Neural progenitor cell (in vitro differentiated cells): ENCODE measurements around the gene TXN2. TPM values are rescaled to one million over a fixed set of nuclear protein-coding genes. Genes with fewer than 3 reads are reported as not detected.
A peak's percentile ranks its signal among the peaks of the same experiment; 100 is the strongest.

Experiments used
- DNase-seq: peaks from one replicate; pipeline ENCODE4 v3.0.0-alpha.2; 2016; ENCODE audit warnings: low spot score
- H2AFZ ChIP-seq: fragments of 200-600 bp; sonication (generic); replicated peaks from 2 replicates; pipeline ENCODE4 v1.6.1; 2016; ENCODE audit warnings: antibody characterized with exemption
- H3F3A ChIP-seq: fragments of 200-600 bp; sonication (generic); 2 replicates; pipeline ENCODE4 v1.6.1; 2016; ENCODE audit warnings: antibody characterized with exemption, low read depth
- H3K27ac ChIP-seq: fragments of 200-600 bp; sonication (generic); 2 replicates; pipeline ENCODE4 v1.5.1; 2016; ENCODE audit warnings: mild to moderate bottlenecking
- H3K27me3 ChIP-seq: fragments of 200-600 bp; sonication (generic); 2 replicates; pipeline ENCODE4 v1.6.1; 2016; ENCODE audit warnings: mild to moderate bottlenecking, moderate library complexity
- H3K36me3 ChIP-seq: fragments of 200-600 bp; sonication (generic); 2 replicates; pipeline ENCODE4 v1.5.1; 2016
- H3K4me1 ChIP-seq: fragments of 200-600 bp; sonication (generic); 2 replicates; pipeline ENCODE4 v1.6.1; 2016; ENCODE audit warnings: mixed run types
- H3K4me2 ChIP-seq: fragments of 200-600 bp; sonication (generic); 2 replicates; pipeline ENCODE4 v1.6.1; 2016
- H3K4me3 ChIP-seq: fragments of 200-600 bp; sonication (generic); 2 replicates; pipeline ENCODE4 v1.5.1; 2016
- H3K79me2 ChIP-seq: fragments of 200-600 bp; sonication (generic); 2 replicates; pipeline ENCODE4 v1.6.1; 2016; ENCODE audit warnings: low read depth
- H3K9ac ChIP-seq: fragments of 200-600 bp; sonication (generic); 2 replicates; pipeline ENCODE4 v1.6.1; 2016
- H3K9me3 ChIP-seq: fragments of 200-600 bp; sonication (generic); 2 replicates; pipeline ENCODE4 v1.5.1; 2016; ENCODE audit warnings: low read depth
- H4K20me1 ChIP-seq: fragments of 200-600 bp; sonication (generic); 2 replicates; pipeline ENCODE4 v1.6.1; 2016; ENCODE audit warnings: low read depth
- H3K27ac Mint-ChIP-seq: 3 replicates; pipeline ENCODE4 v1.8.0; 2021; ENCODE audit warnings: mixed read lengths
- H3K27me3 Mint-ChIP-seq: 2 replicates; pipeline ENCODE4 v1.8.0; 2022; ENCODE audit warnings: low read depth, mild to moderate bottlenecking, inconsistent platforms, moderate library complexity, mixed read lengths; ENCODE audit not compliant: insufficient read depth
- H3K36me3 Mint-ChIP-seq: 3 replicates; pipeline ENCODE4 v1.8.0; 2021; ENCODE audit warnings: mixed read lengths
- H3K4me1 Mint-ChIP-seq: 3 replicates; pipeline ENCODE4 v1.8.0; 2021; ENCODE audit warnings: mixed read lengths
- H3K4me3 Mint-ChIP-seq: 3 replicates; pipeline ENCODE4 v1.8.0; 2021; ENCODE audit warnings: mild to moderate bottlenecking, moderate library complexity, mixed read lengths
- H3K9me3 Mint-ChIP-seq: 3 replicates; pipeline ENCODE4 v1.8.0; 2020; ENCODE audit warnings: mixed read lengths
- CTCF ChIP-seq: fragments of 200-600 bp; sonication (generic); IDR thresholded peaks from 2 replicates; pipeline ENCODE4 v1.5.1; 2017; ENCODE audit warnings: antibody characterized with exemption, mild to moderate bottlenecking
- EZH2 ChIP-seq: fragments of 200-600 bp; sonication (generic); IDR thresholded peaks from 2 replicates; pipeline ENCODE4 v1.6.1; 2017; ENCODE audit warnings: antibody characterized with exemption, mild to moderate bottlenecking, moderate library complexity
- EZH2phosphoT487 ChIP-seq: fragments of 200-600 bp; sonication (generic); IDR thresholded peaks from 2 replicates; pipeline ENCODE4 v1.6.1; 2017; ENCODE audit warnings: antibody characterized with exemption
- total RNA-seq: library from RNA; depleted of rRNA; stranded (reverse); fragments of >200 nt; gene quantifications from 2 replicates; pipeline ENCODE4 v1.2.3, GENCODE V29; 2015; ENCODE audit warnings: low replicate concordance

Gene TXN2
- total RNA-seq, 1 donor from 2014 or later = 19.8 TPM

- Mint-ChIP-seq H3K4me3 (no peak overlapping the region), H3K27ac (no peak overlapping the region), H3K36me3 (peaks cover 44% of the 10 kb centered on the region), H3K27me3 (peaks cover 2% of the 10 kb centered on the region), H3K4me1 (no peaks in the 10 kb centered on the region), H3K9me3 (no peaks in the 10 kb centered on the region)
- no peak overlapping the region for H3K4me2 ChIP-seq
- no peak overlapping the region for H3K27ac ChIP-seq
- peaks cover 51% of the 10 kb centered on the region for H3F3A ChIP-seq
- no peak overlapping the region for H3K4me3 ChIP-seq
- H3K4me1 ChIP-seq = no peaks in the 10 kb centered on the region
- H3K27me3 ChIP-seq = no peaks in the 10 kb centered on the region
- no peaks in the 10 kb centered on the region for H3K79me2 ChIP-seq
- no peak overlapping the region for H3K9ac ChIP-seq
- TF ChIP-seq EZH2phosphoT487 (no peak), CTCF (no peak), EZH2 (no peak)
- H3K36me3 ChIP-seq = peaks cover 13% of the 10 kb centered on the region
- no peaks in the 10 kb centered on the region for H3K9me3 ChIP-seq
- H2AFZ ChIP-seq = no peak overlapping the region
- no peak for DNase-seq
- H4K20me1 ChIP-seq = peaks cover 6% of the 10 kb centered on the region
These were observed 31.6 kb upstream of the TXN2 start for GRCh38 chr22:36512991-36513390.

GRCh38 chr22:36512333-36512732 lies 30.9 kb upstream of the TXN2 start:
- Histone ChIP-seq H3K4me2 (no peak overlapping the region), H3K27ac (no peak overlapping the region), H3F3A (peaks cover 53% of the 10 kb centered on the region), H3K4me1 (no peaks in the 10 kb centered on the region), H3K4me3 (no peak overlapping the region), H3K79me2 (no peaks in the 10 kb centered on the region), H3K9me3 (no peaks in the 10 kb centered on the region), H4K20me1 (peaks cover 6% of the 10 kb centered on the region), H3K27me3 (peaks cover 3% of the 10 kb centered on the region), H2AFZ (no peak overlapping the region), H3K9ac (no peak overlapping the region), H3K36me3 (peaks cover 13% of the 10 kb centered on the region)
- no peak for DNase-seq
- H3K36me3 Mint-ChIP-seq = peaks cover 43% of the 10 kb centered on the region
- H3K4me3 Mint-ChIP-seq = no peak overlapping the region
- peaks cover 4% of the 10 kb centered on the region for H3K27me3 Mint-ChIP-seq
- H3K27ac Mint-ChIP-seq = no peak overlapping the region
- H3K9me3 Mint-ChIP-seq = no peaks in the 10 kb centered on the region
- no peak for TF ChIP-seq EZH2
- no peak for TF ChIP-seq EZH2phosphoT487
- no peak for TF ChIP-seq CTCF
- H3K4me1 Mint-ChIP-seq = peaks cover 3% of the 10 kb centered on the region

- Histone ChIP-seq H3K9ac (no peak overlapping the region), H3K4me2 (no peak overlapping the region), H4K20me1 (peaks cover 6% of the 10 kb centered on the region), H3K36me3 (peaks cover 13% of the 10 kb centered on the region), H3K79me2 (no peaks in the 10 kb centered on the region), H3F3A (peaks cover 57% of the 10 kb centered on the region), H3K27me3 (peaks cover 3% of the 10 kb centered on the region), H3K4me1 (no peaks in the 10 kb centered on the region), H3K27ac (no peak overlapping the region), H2AFZ (no peak overlapping the region), H3K9me3 (no peaks in the 10 kb centered on the region), H3K4me3 (no peak overlapping the region)
- Mint-ChIP-seq H3K4me3 (no peak overlapping the region), H3K4me1 (peaks cover 6% of the 10 kb centered on the region), H3K27ac (no peak overlapping the region), H3K36me3 (peaks cover 36% of the 10 kb centered on the region), H3K27me3 (peaks cover 4% of the 10 kb centered on the region), H3K9me3 (no peaks in the 10 kb centered on the region)
- peak; percentile 74 for DNase-seq
- TF ChIP-seq CTCF (peak; percentile 60), EZH2 (no peak), EZH2phosphoT487 (no peak)
These were observed 29.8 kb upstream of the TXN2 start for GRCh38 chr22:36510966-36511881.
